ENCODE data around the gene ELAVL1. TPM values are rescaled to one million over a fixed set of nuclear protein-coding genes. Genes with fewer than 3 reads are reported as not detected.
A peak's percentile ranks its signal among the peaks of the same experiment; 100 is the strongest.

Gene ELAVL1
- total RNA-seq, 4 donors from 2014 or later: 14.1 to 71.7 (median 39.3) TPM

GRCh38 chr19:7923295-7924191, 81.9 kb downstream of the ELAVL1 start:
- peak; percentile 74 to 84 for DNase-seq
- Histone ChIP-seq H3K36me3 (no peaks in the 10 kb centered on the region), H3K4me3 (peak overlapping the region; percentile 9 to 53), H3K27me3 (no peaks in the 10 kb centered on the region), H3K9me3 (no peaks in the 10 kb centered on the region), H3K4me1 (peaks cover 27 to 42% of the 10 kb centered on the region in 2 donors), H3K27ac (peak overlapping the region; percentile 88 to 99)
- intact Hi-C loops (cut with DNase I; ENCODE audit: low total_unique reads): no loop called here
- no peak for TF ChIP-seq CTCF (IDR thresholded peaks at IDR 0.05)
- peak in 1 of 2 donors; percentile 22 for TF ChIP-seq POLR2A (IDR thresholded peaks at IDR 0.05)

GRCh38 chr19:7922836-7923195, 82.6 kb downstream of the ELAVL1 start:
- Histone ChIP-seq H3K27ac (peak overlapping the region; percentile 88 to 99), H3K36me3 (no peaks in the 10 kb centered on the region), H3K4me3 (no peak overlapping the region), H3K9me3 (no peaks in the 10 kb centered on the region), H3K27me3 (no peaks in the 10 kb centered on the region), H3K4me1 (peaks cover 24 to 39% of the 10 kb centered on the region in 2 donors)
- no peak for DNase-seq
- intact Hi-C loops (cut with DNase I; ENCODE audit: low total_unique reads): no loop called here
- no peak for TF ChIP-seq CTCF (IDR thresholded peaks at IDR 0.05)
- TF ChIP-seq POLR2A (IDR thresholded peaks at IDR 0.05): no peak

GRCh38 chr19:7921967-7922835, 83.2 kb downstream of the ELAVL1 start:
- no peak for DNase-seq

GRCh38 chr19:7921302-7921966, 84.0 kb downstream of the ELAVL1 start:
- TF ChIP-seq POLR2A (IDR thresholded peaks at IDR 0.05): no peak
- no peak for TF ChIP-seq CTCF (IDR thresholded peaks at IDR 0.05)
- H3K4me3 ChIP-seq: peak overlapping the region; percentile 36 to 49
- DNase-seq: no peak
- H3K4me1 ChIP-seq: peaks cover 19 to 37% of the 10 kb centered on the region in 2 donors
- peak overlapping the region; percentile 88 to 99 for H3K27ac ChIP-seq
- intact Hi-C loops (cut with DNase I; ENCODE audit: low total_unique reads): no loop called here
- peaks cover 0 to 2% of the 10 kb centered on the region in 2 donors for H3K27me3 ChIP-seq
- no peaks in the 10 kb centered on the region for H3K36me3 ChIP-seq
- H3K9me3 ChIP-seq: no peaks in the 10 kb centered on the region

More at GRCh38 chr19:7921967-7922835, 83.2 kb downstream of the ELAVL1 start:
- peak overlapping the region; percentile 88 to 99 for H3K27ac ChIP-seq
- H3K9me3 ChIP-seq: no peaks in the 10 kb centered on the region
- H3K36me3 ChIP-seq: no peaks in the 10 kb centered on the region
- H3K4me3 ChIP-seq: peak overlapping the region in 1 of 2 donors; percentile 49
- peaks cover 0 to under 1% of the 10 kb centered on the region in 2 donors for H3K27me3 ChIP-seq
- intact Hi-C loops (cut with DNase I; ENCODE audit: low total_unique reads): no loop called here
- H3K4me1 ChIP-seq: peaks cover 19 to 39% of the 10 kb centered on the region in 2 donors
- TF ChIP-seq CTCF (IDR thresholded peaks at IDR 0.05) (no peak), POLR2A (IDR thresholded peaks at IDR 0.05) (no peak)
